GF-D8 (cell line): ENCODE results near the gene EXOC6.
A peak's percentile ranks its signal among the peaks of the same experiment; 100 is the strongest.
"Not testable (repeated sequence)": the region's sequence is repeated elsewhere in the genome, so short reads cannot be mapped to it uniquely, and the experiment has no call there.

ENCODE experiments used
- DNase-seq: peaks from one replicate; lab custom pipeline; 2025; lab: John Stamatoyannopoulos, UW

The EXOC6 gene

GRCh38 chr10:92880233-92880861 is 32.0 kb downstream of the EXOC6 start:
- DNase-seq, result peak; percentile 46

- DNase-seq, result no peak
These were observed 32.6 kb downstream of the EXOC6 start for GRCh38 chr10:92880917-92881316.

GRCh38 chr10:92886334-92886961 is 38.1 kb downstream of the EXOC6 start:
- no peak for DNase-seq

GRCh38 chr10:92890471-92890870 is 42.2 kb downstream of the EXOC6 start:
- no peak for DNase-seq

- no peak for DNase-seq
These were observed 43.8 kb downstream of the EXOC6 start for GRCh38 chr10:92891885-92892690.

- DNase-seq, result no peak
These were observed 44.4 kb downstream of the EXOC6 start for GRCh38 chr10:92892691-92893054.

- no peak for DNase-seq
These were observed 45.8 kb downstream of the EXOC6 start for GRCh38 chr10:92894081-92894655.

GRCh38 chr10:92897916-92898315 is 49.6 kb downstream of the EXOC6 start:
- DNase-seq, result no peak

GRCh38 chr10:92901819-92902251 is 53.5 kb downstream of the EXOC6 start:
- DNase-seq, result no peak

- DNase-seq, result no peak
These were observed 55.3 kb downstream of the EXOC6 start for GRCh38 chr10:92903633-92904032.

GRCh38 chr10:92907280-92907679 is 59.0 kb downstream of the EXOC6 start:
- no peak for DNase-seq

- not testable (repeated sequence) for DNase-seq
These were observed 64.3 kb downstream of the EXOC6 start for GRCh38 chr10:92912631-92913030.

- DNase-seq, result no peak
These were observed 65.7 kb downstream of the EXOC6 start for GRCh38 chr10:92913973-92914372.

- no peak for DNase-seq
These were observed 66.4 kb downstream of the EXOC6 start for GRCh38 chr10:92914478-92915325.

- DNase-seq, result no peak
These were observed 67.6 kb downstream of the EXOC6 start for GRCh38 chr10:92915892-92916291.

- DNase-seq, result no peak
These were observed 68.1 kb downstream of the EXOC6 start for GRCh38 chr10:92916433-92916832.

GRCh38 chr10:92918603-92919002 is 70.3 kb downstream of the EXOC6 start:
- DNase-seq, result no peak

GRCh38 chr10:92920866-92921265 is 72.5 kb downstream of the EXOC6 start:
- DNase-seq, result no peak

- no peak for DNase-seq
These were observed 75.1 kb downstream of the EXOC6 start for GRCh38 chr10:92923416-92923815.

- no peak for DNase-seq
These were observed 81.6 kb downstream of the EXOC6 start for GRCh38 chr10:92929896-92930295.

- DNase-seq, result no peak
These were observed 83.3 kb downstream of the EXOC6 start for GRCh38 chr10:92931597-92931996.

- no peak for DNase-seq
These were observed 89.6 kb downstream of the EXOC6 start for GRCh38 chr10:92937876-92938275.
